Cardiac muscle cell (in vitro differentiated cells and primary cell): ENCODE data around the gene TALDO1. TPM values are rescaled to one million over a fixed set of nuclear protein-coding genes. Genes with fewer than 3 reads are reported as not detected.

Experiments used
- DNase-seq, 2 donors: peaks; one replicate each; pipeline versions ENCODE4 v3.0.0 to v3.0.0-alpha.2; 2010 to 2017; ENCODE audit warnings: low read depth in 1 of 2, low spot score in 1 of 2
- H3K27ac ChIP-seq: fragments of 200-600 bp; sonication (generic); 2 replicates; pipeline ENCODE4 v1.5.1; 2016
- H3K27me3 ChIP-seq: fragments of 200-600 bp; sonication (generic); 2 replicates; pipeline ENCODE4 v1.6.0; 2016; ENCODE audit warnings: control low read depth
- H3K36me3 ChIP-seq: fragments of 200-600 bp; sonication (generic); 2 replicates; pipeline ENCODE4 v1.5.1; 2016; ENCODE audit warnings: control low read depth
- H3K4me1 ChIP-seq: fragments of 200-600 bp; sonication (generic); 2 replicates; pipeline ENCODE4 v1.8.1; 2017; ENCODE audit warnings: low read depth, mild to moderate bottlenecking, mixed run types
- H3K4me3 ChIP-seq: fragments of 200-600 bp; sonication (generic); 2 replicates; pipeline ENCODE4 v1.5.1; 2016; ENCODE audit warnings: mild to moderate bottlenecking
- H3K9me3 ChIP-seq: fragments of 200-600 bp; sonication (generic); 2 replicates; pipeline ENCODE4 v1.5.1; 2017; ENCODE audit warnings: low read depth, mild to moderate bottlenecking, control low read depth
- CTCF ChIP-seq: IDR thresholded peaks from 2 replicates; pipeline ENCODE4 v1.5.1; 2012; ENCODE audit warnings: low read depth, mild to moderate bottlenecking, low read length
- polyA plus RNA-seq: library from polyadenylated mRNA; unstranded; fragments of >200 nt; fragmentation: Nextera tagmentation; extraction: Ambion mirVana; gene quantifications from 2 replicates; pipeline ENCODE4 v1.2.1, GENCODE V29; 2016
- total RNA-seq: library from RNA; depleted of rRNA; stranded (reverse); fragments of >200 nt; gene quantifications from 2 replicates; pipeline ENCODE4 v1.2.3, GENCODE V29; 2016

TALDO1 gene
- total RNA-seq (144 and 158 TPM in 2 replicates), polyA plus RNA-seq (163 and 174 TPM in 2 replicates)

GRCh38 chr11:747158-748006, at the start of gene TALDO1:
TSS of gene TALDO1 (plus strand) at chr11:747464. CDS start at chr11:747482, 18 bp downstream.
- DNase-seq, result peak; percentile 89 to 96
- Histone ChIP-seq H3K36me3 (no peaks in the 10 kb centered on the region), H3K4me3 (peak within 1 kb of the TSS; percentile 91), H3K27ac (peak within 1 kb of the TSS; percentile 82), H3K9me3 (no peaks in the 10 kb centered on the region), H3K4me1 (peaks cover 9% of the 10 kb centered on the region), H3K27me3 (no peaks in the 10 kb centered on the region)
- peak; percentile 11 for TF ChIP-seq CTCF

GRCh38 chr11:697811-698311, 49.4 kb upstream of the TALDO1 start:
- no peak for TF ChIP-seq CTCF
- H3K27me3 ChIP-seq, result no peaks in the 10 kb centered on the region
- H3K27ac ChIP-seq, result no peak overlapping the region
- no peaks in the 10 kb centered on the region for H3K9me3 ChIP-seq
- peaks cover 10% of the 10 kb centered on the region for H3K4me1 ChIP-seq
- no peaks in the 10 kb centered on the region for H3K36me3 ChIP-seq
- no peak for DNase-seq
- H3K4me3 ChIP-seq, result no peak overlapping the region

- TF ChIP-seq CTCF, result no peak
- H3K4me1 ChIP-seq, result peaks cover 4% of the 10 kb centered on the region
- H3K27me3 ChIP-seq, result no peaks in the 10 kb centered on the region
- H3K4me3 ChIP-seq, result no peak overlapping the region
- no peak overlapping the region for H3K27ac ChIP-seq
- no peaks in the 10 kb centered on the region for H3K36me3 ChIP-seq
- H3K9me3 ChIP-seq, result no peaks in the 10 kb centered on the region
- no peak for DNase-seq
These were observed 48.7 kb upstream of the TALDO1 start for GRCh38 chr11:698493-699115.

GRCh38 chr11:699116-699508, 48.2 kb upstream of the TALDO1 start:
- no peak overlapping the region for H3K27ac ChIP-seq
- H3K27me3 ChIP-seq, result no peaks in the 10 kb centered on the region
- H3K9me3 ChIP-seq, result no peaks in the 10 kb centered on the region
- peaks cover 4% of the 10 kb centered on the region for H3K4me1 ChIP-seq
- TF ChIP-seq CTCF, result no peak
- DNase-seq, result no peak
- H3K36me3 ChIP-seq, result no peaks in the 10 kb centered on the region
- H3K4me3 ChIP-seq, result no peak overlapping the region

- H3K9me3 ChIP-seq, result no peaks in the 10 kb centered on the region
- no peaks in the 10 kb centered on the region for H3K4me1 ChIP-seq
- no peak overlapping the region for H3K27ac ChIP-seq
- no peak overlapping the region for H3K4me3 ChIP-seq
- H3K27me3 ChIP-seq, result no peaks in the 10 kb centered on the region
- no peaks in the 10 kb centered on the region for H3K36me3 ChIP-seq
- TF ChIP-seq CTCF, result no peak
- no peak for DNase-seq
These were observed 47.5 kb upstream of the TALDO1 start for GRCh38 chr11:699753-700152.
